K562 (cell line): Measurements from ENCODE around the gene USP2. TPM values are rescaled to one million over a fixed set of nuclear protein-coding genes. Genes with fewer than 3 reads are reported as not detected.
A peak's percentile ranks its signal among the peaks of the same experiment; 100 is the strongest.

Source experiments
- ARID1B ChIP-seq: fragments of 450-650 bp; IDR thresholded peaks from 2 replicates; pipeline ENCODE4 v1.6.1; 2016; ENCODE audit warnings: antibody characterized with exemption, mild to moderate bottlenecking, inconsistent platforms
- BRCA1 ChIP-seq, 2 experiments: fragments of 450-650 bp in 1 of 2; sonication (generic) in 1 of 2; formaldehyde crosslinking in 1 of 2; IDR thresholded peaks; 2 replicates each; pipeline versions ENCODE4 v1.5.0 to v1.6.1; 2017 to 2020; ENCODE audit warnings: mild to moderate bottlenecking in 1 of 2, missing genetic modification reagents in 1 of 2
- CEBPB ChIP-seq: fragments of 450-650 bp; IDR thresholded peaks from 2 replicates; pipeline ENCODE4 v1.6.1; 2016; ENCODE audit warnings: missing genetic modification characterization, missing compliant biosample characterization
- CTBP1 ChIP-seq: fragments of 450-650 bp; IDR thresholded peaks from 2 replicates; pipeline ENCODE4 v1.6.1; 2016; ENCODE audit warnings: borderline replicate concordance
- DEAF1 ChIP-seq: fragments of 450-650 bp; formaldehyde crosslinking; IDR thresholded peaks from 2 replicates; pipeline ENCODE4 v1.4.0; 2020; ENCODE audit warnings: mild to moderate bottlenecking, moderate library complexity
- GATAD2A ChIP-seq: fragments of 450-650 bp; IDR thresholded peaks from 2 replicates; pipeline ENCODE4 v1.6.1; 2017
- ILF3 ChIP-seq: fragments of 450-650 bp; IDR thresholded peaks from 2 replicates; pipeline ENCODE4 v1.6.1; 2018; ENCODE audit warnings: antibody characterized with exemption, mild to moderate bottlenecking, moderate library complexity, borderline replicate concordance
- JUND ChIP-seq, 2 experiments: IDR thresholded peaks; 2 replicates in 1 of 2; 3 replicates in 1 of 2; pipeline ENCODE4 v1.6.1; 2011; ENCODE audit warnings: borderline replicate concordance in 2 of 2, low read depth in 2 of 2, low read length in 2 of 2, improper control_type of control experiment in 1 of 2, missing biosample characterization in 1 of 2, missing genetic modification characterization in 1 of 2, missing genetic modification reagents in 1 of 2
- LCOR ChIP-seq: sonication (generic); formaldehyde crosslinking; IDR thresholded peaks from 2 replicates; pipeline ENCODE4 v1.8.0; 2022; ENCODE audit warnings: mild to moderate bottlenecking, missing genetic modification reagents
- LEF1 ChIP-seq: fragments of 450-650 bp; IDR thresholded peaks from 2 replicates; pipeline ENCODE4 v1.6.1; 2016; ENCODE audit warnings: mild to moderate bottlenecking
- NCOA2 ChIP-seq, 2 experiments: fragments of 450-650 bp; IDR thresholded peaks; 2 replicates each; pipeline ENCODE4 v1.6.1; 2018; ENCODE audit warnings: mild to moderate bottlenecking in 2 of 2, moderate library complexity in 1 of 2; ENCODE audit not compliant: partially characterized antibody in 2 of 2
- NCOR1 ChIP-seq: fragments of 450-650 bp; IDR thresholded peaks from 2 replicates; pipeline ENCODE4 v1.6.1; 2016; ENCODE audit warnings: mild to moderate bottlenecking, moderate library complexity
- NFRKB ChIP-seq: fragments of 450-650 bp; IDR thresholded peaks from 2 replicates; pipeline ENCODE4 v1.6.1; 2016; ENCODE audit warnings: low read depth
- RCOR1 ChIP-seq, 2 experiments: IDR thresholded peaks; 2 replicates each; pipeline ENCODE4 v1.6.1; 2012; ENCODE audit warnings: low read depth in 2 of 2, low read length in 2 of 2, borderline replicate concordance in 1 of 2, improper control_type of control experiment in 1 of 2
- SIN3B ChIP-seq: fragments of 450-650 bp; IDR thresholded peaks from 2 replicates; pipeline ENCODE4 v1.6.1; 2017; ENCODE audit warnings: low read depth, mild to moderate bottlenecking, moderate library complexity
- SMAD3 ChIP-seq: fragments of 450-650 bp; formaldehyde crosslinking; conservative IDR thresholded peaks from 2 replicates; pipeline ENCODE4 v1.4.0; 2020; ENCODE audit warnings: mild to moderate bottlenecking
- SMARCA4 ChIP-seq: fragments of 450-650 bp; IDR thresholded peaks from 2 replicates; pipeline ENCODE4 v1.6.1; 2016
- STAG1 ChIP-seq: sonication (generic); formaldehyde crosslinking; IDR thresholded peaks from 2 replicates; pipeline ENCODE4 v1.5.0; 2020; ENCODE audit warnings: missing genetic modification reagents, borderline replicate concordance
- TAL1 ChIP-seq: fragments of 450-650 bp; IDR thresholded peaks from 2 replicates; pipeline ENCODE4 v1.6.1; 2016; ENCODE audit warnings: mild to moderate bottlenecking
- TBP ChIP-seq: optimal IDR thresholded peaks from 2 replicates; pipeline ENCODE3; 2011; ENCODE audit warnings: low read depth, low read length, improper control_type of control experiment
- TRIM25 ChIP-seq: fragments of 450-650 bp; IDR thresholded peaks from 2 replicates; pipeline ENCODE4 v1.7.0; 2016; ENCODE audit warnings: borderline replicate concordance
- TSC22D4 ChIP-seq: fragments of 450-650 bp; IDR thresholded peaks from 2 replicates; pipeline ENCODE4 v1.6.1; 2016; ENCODE audit warnings: missing genetic modification characterization, missing biosample characterization, control low read depth
- ZNF263 ChIP-seq: sonication (generic); formaldehyde crosslinking; IDR thresholded peaks from 2 replicates; pipeline ENCODE4 v1.8.0; 2022; ENCODE audit warnings: mild to moderate bottlenecking, missing genetic modification reagents, borderline replicate concordance
- ZNF740 ChIP-seq, 3 experiments: fragments of 200-800 bp in 1 of 3; sonication (Bioruptor generic) in 1 of 3; sonication (generic) in 1 of 3; formaldehyde crosslinking in 1 of 3; IDR thresholded peaks; 2 replicates each; pipeline versions ENCODE4 v1.6.1 to v1.8.0; 2016 to 2022; ENCODE audit warnings: mild to moderate bottlenecking in 2 of 3, missing compliant biosample characterization in 2 of 3, missing genetic modification characterization in 2 of 3, missing genetic modification reagents in 1 of 3
- ZNF778 ChIP-seq: fragments of 450-650 bp; formaldehyde crosslinking; IDR thresholded peaks from 2 replicates; pipeline ENCODE4 v1.4.0; 2020; ENCODE audit warnings: mild to moderate bottlenecking, moderate library complexity
- polyA plus RNA-seq, 8 experiments: library from polyadenylated mRNA; depleted of rRNA in 4 of 8; stranded (reverse) in 5 of 8; unstranded in 3 of 8; fragments of >200 nt; fragmentation: Nextera tagmentation in 2 of 8; fragmentation: Illumina TruSeq in 1 of 8; extraction: Ambion mirVana in 2 of 8; extraction: Trizol in 1 of 8; gene quantifications; 2 replicates each; pipeline versions ENCODE4 v1.2.1 to v1.2.3, GENCODE V29; 2011 to 2014; ENCODE audit warnings: inconsistent platforms in 1 of 8, missing spikeins in 1 of 8
- total RNA-seq, 7 experiments: library from RNA; depleted of rRNA in 6 of 7; stranded (reverse); fragments of >200 nt in 6 of 7; fragmentation: Illumina TruSeq in 2 of 7; extraction: Trizol in 2 of 7; gene quantifications; 2 replicates each; pipeline versions ENCODE4 v1.2.1 to v1.2.3, GENCODE V29; 2011 to 2021; ENCODE audit warnings: low replicate concordance in 1 of 7

Gene USP2
- total and polyA plus RNA-seq, 9 of the 15 experiments (the other 6 are each of a cell fraction or from before 2014, with no cell fraction given) = 2.8 to 16.9 (median 3.9) TPM

- TF ChIP-seq DEAF1 (CRISPR knock-in tag) = no peak
- 0 out of 2 replicates have a peak, but pooled peaks have one; percentile 21 for TF ChIP-seq LCOR (CRISPR knock-in tag)
- TF ChIP-seq TRIM25 = no peak
- TF ChIP-seq RCOR1 (IDR thresholded peaks at IDR 0.05; ENCODE audit: borderline replicate concordance in 1 of 2, low read depth in 2 of 2, low read length in 2 of 2) = no peak
- TF ChIP-seq NFRKB = no peak
- TF ChIP-seq TSC22D4 = no peak
- 0 out of 2 replicates have a peak, but pooled peaks have one; percentile 13 for TF ChIP-seq JUND (IDR thresholded peaks at IDR 0.05; ENCODE audit: borderline replicate concordance, low read depth, low read length)
- TF ChIP-seq JUND (tag; IDR thresholded peaks at IDR 0.05; ENCODE audit: borderline replicate concordance, low read depth, low read length) = no peak
- TF ChIP-seq SMARCA4 = peak; percentile 15; the same call in 1 of the 2 replicates
- TF ChIP-seq SMAD3 (CRISPR knock-in tag) = no peak
- TF ChIP-seq LEF1 = peak; percentile 24; the same call in 1 of the 2 replicates
- TF ChIP-seq ARID1B = peak; percentile 47
- TF ChIP-seq NCOA2 (IDR thresholded peaks at IDR 0.05; ENCODE audit: partially characterized antibody in 2 of 2) = no peak
- no peak for TF ChIP-seq SIN3B
- no peak for TF ChIP-seq STAG1 (CRISPR knock-in tag)
- peak; percentile 41; the same call in 1 of the 2 replicates for TF ChIP-seq NCOR1
- no peak for TF ChIP-seq ZNF263 (CRISPR knock-in tag)
- peak; percentile 8 for TF ChIP-seq TBP
- no peak for TF ChIP-seq GATAD2A
- TF ChIP-seq CTBP1 = no peak
- no peak for TF ChIP-seq BRCA1 (IDR thresholded peaks at IDR 0.05)
- TF ChIP-seq BRCA1 (CRISPR knock-in tag; IDR thresholded peaks at IDR 0.05) = no peak
- TF ChIP-seq CEBPB (tag) = peak; percentile 89
- no peak for TF ChIP-seq ILF3
- no peak for TF ChIP-seq ZNF778
- peak; percentile 29; the same call in 1 of the 2 replicates for TF ChIP-seq TAL1
- no peak for TF ChIP-seq ZNF740 (CRISPR knock-in tag; IDR thresholded peaks at IDR 0.05)
- peak in 1 of 2 experiments; percentile 20; a peak in 1 of 4 replicates for TF ChIP-seq ZNF740 (tag; IDR thresholded peaks at IDR 0.05)
Measured at GRCh38 chr11:119377961-119378667, 3.4 kb downstream of the USP2 start (continued).
